SU-DHL-6 (cell line): ENCODE data around the gene PAIP2B.

Experiments
- EZH2phosphoT487 ChIP-seq: fragments of 200-600 bp; sonication (generic), shearing (Covaris generic); conservative IDR thresholded peaks from 2 replicates; pipeline ENCODE4 v1.6.1; 2018; ENCODE audit warnings: mild to moderate bottlenecking, antibody characterized with exemption, low read length, moderate library complexity, mixed read lengths
- TF ChIP-seq, protein P1 (sequence below): fragments of 200-600 bp; sonication (generic); IDR thresholded peaks from one replicate; pipeline ENCODE4 v1.5.1; 2017; ENCODE audit warnings: antibody characterized with exemption, mild to moderate bottlenecking, low read length, moderate library complexity; ENCODE audit not compliant: insufficient read depth, poor library complexity, severe bottlenecking

GRCh38 chr2:71154279-71154678, 72.6 kb downstream of the PAIP2B start:
- no peak for TF ChIP-seq EZH2phosphoT487
- TF ChIP-seq, protein P1, sequence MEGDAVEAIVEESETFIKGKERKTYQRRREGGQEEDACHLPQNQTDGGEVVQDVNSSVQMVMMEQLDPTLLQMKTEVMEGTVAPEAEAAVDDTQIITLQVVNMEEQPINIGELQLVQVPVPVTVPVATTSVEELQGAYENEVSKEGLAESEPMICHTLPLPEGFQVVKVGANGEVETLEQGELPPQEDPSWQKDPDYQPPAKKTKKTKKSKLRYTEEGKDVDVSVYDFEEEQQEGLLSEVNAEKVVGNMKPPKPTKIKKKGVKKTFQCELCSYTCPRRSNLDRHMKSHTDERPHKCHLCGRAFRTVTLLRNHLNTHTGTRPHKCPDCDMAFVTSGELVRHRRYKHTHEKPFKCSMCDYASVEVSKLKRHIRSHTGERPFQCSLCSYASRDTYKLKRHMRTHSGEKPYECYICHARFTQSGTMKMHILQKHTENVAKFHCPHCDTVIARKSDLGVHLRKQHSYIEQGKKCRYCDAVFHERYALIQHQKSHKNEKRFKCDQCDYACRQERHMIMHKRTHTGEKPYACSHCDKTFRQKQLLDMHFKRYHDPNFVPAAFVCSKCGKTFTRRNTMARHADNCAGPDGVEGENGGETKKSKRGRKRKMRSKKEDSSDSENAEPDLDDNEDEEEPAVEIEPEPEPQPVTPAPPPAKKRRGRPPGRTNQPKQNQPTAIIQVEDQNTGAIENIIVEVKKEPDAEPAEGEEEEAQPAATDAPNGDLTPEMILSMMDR, result no peak
